GM12874 (cell line): ENCODE measurements around the gene GPATCH4.

Experiments used
- TF ChIP-seq, protein P1 (sequence below): IDR thresholded peaks from 2 replicates; pipeline ENCODE4 v1.5.1; 2011; ENCODE audit warnings: low read depth, mild to moderate bottlenecking, control low read depth, low read length, moderate library complexity; ENCODE audit not compliant: insufficient read depth

The GPATCH4 gene

GRCh38 chr1:156644146-156644545, 42.9 kb upstream of the GPATCH4 start:
- TF ChIP-seq, protein P1, sequence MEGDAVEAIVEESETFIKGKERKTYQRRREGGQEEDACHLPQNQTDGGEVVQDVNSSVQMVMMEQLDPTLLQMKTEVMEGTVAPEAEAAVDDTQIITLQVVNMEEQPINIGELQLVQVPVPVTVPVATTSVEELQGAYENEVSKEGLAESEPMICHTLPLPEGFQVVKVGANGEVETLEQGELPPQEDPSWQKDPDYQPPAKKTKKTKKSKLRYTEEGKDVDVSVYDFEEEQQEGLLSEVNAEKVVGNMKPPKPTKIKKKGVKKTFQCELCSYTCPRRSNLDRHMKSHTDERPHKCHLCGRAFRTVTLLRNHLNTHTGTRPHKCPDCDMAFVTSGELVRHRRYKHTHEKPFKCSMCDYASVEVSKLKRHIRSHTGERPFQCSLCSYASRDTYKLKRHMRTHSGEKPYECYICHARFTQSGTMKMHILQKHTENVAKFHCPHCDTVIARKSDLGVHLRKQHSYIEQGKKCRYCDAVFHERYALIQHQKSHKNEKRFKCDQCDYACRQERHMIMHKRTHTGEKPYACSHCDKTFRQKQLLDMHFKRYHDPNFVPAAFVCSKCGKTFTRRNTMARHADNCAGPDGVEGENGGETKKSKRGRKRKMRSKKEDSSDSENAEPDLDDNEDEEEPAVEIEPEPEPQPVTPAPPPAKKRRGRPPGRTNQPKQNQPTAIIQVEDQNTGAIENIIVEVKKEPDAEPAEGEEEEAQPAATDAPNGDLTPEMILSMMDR = no peak

DNA sequence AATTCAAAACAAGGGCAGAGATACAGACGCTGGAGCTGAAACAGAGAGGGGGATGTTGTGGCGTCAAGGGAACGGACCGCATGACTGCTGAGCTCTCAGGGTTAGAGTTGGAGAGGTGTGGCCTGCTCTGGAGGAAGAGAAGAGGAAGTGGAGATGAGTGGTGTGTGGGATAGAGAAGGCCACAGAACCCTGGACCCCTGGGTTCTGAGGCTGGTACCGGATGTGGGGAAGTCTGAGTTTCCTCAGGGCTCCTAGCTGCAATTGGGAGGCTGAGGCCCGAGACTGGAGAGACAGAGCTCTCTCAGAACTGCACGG, 42.5 kb upstream of the GPATCH4 start:
- TF ChIP-seq, protein P1 = no peak

GRCh38 chr1:156643049-156643777, 41.9 kb upstream of the GPATCH4 start:
- TF ChIP-seq, protein P1 = no peak

DNA sequence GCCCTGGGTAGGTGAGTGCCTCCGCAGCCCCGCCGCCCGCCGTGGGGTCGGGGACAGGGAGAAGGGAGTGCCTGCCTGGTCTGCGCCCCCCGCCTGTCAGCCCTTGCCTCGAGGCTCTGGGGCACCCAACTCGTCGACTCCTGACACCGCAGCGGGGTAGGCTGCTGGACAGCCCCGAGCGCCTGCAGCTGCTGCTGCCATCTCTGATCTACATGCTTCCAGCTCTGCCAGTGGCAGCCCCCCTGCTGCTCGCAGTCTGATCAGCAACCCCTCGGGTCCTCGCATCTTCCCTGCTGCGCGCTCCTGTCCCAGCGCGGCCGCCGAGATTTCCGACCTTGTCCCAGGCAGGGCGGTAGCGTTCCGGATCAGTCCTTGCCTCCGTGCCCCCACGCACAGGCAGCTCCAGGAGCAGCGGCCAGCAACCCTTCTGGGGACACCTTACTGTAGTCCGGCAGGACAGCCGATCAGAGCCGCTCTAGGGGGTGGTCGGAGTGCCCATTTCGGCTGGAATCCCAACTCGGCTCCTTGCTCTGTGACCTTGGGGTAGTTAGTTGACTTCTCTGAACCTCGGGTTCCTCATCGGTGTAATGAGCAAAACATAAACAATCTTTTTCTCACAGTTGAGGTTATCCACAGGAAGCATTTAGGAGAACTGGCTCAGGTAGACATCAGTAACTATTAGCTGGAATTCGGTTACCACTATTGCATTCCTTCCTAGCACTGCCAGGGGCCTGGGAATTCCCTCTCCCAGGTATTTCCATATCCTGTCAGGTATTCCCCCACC, 41.2 kb upstream of the GPATCH4 start:
- TF ChIP-seq, protein P1 = no peak

- TF ChIP-seq, protein P1 = no peak
Observed at GRCh38 chr1:156641761-156642264, 40.5 kb upstream of the GPATCH4 start, which contains the start of gene BCAN. Gene BCAN (plus strand): TSS chr1:156642117. CDS start chr1:156646055, 3,938 bp downstream.

DNA sequence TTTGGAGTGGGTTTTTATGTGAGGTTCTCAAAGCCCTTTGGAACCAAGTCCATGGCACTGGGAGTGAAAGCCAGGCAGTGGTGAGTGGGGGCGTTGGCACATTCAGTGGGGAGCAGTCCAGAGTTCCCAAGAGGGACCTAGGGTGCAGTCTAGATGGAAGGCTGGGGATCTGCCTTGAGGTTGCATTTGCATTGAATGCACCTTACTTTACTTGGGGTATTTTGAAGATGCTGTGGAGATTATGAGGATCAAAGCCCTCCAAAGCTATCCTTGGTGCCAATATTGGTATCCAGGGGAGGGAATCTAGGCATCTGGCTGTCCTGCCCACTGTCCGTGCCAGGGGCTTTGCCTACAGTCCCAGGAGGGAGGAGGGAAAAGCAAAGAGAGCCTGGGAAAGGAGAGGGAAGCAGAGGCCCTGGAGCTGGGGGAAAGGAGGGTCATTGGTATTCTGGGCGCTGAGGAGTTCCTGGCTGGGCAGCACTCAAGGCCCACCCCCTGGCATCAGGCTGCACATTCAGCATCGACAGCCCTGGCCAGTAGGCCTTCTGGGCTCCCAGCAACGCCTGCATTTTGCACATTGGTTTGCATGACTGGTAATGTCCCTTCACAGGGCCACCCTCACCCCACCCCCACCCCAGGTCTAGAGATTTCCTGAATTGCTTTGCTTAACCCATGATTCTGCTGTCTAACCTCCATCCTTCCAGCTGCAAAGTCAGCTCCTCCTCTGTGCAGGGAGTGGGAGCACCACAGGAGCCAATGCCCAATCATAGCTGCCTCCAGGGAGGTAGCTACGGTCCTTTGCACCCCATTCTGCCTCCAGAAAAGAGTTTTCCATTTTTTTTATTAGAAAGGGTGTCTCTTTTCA, 39.8 kb upstream of the GPATCH4 start:
- TF ChIP-seq, protein P1 = no peak
